NCI-H128 (cell line): Measurements from ENCODE around the gene ST6GAL2.

ENCODE experiments used
- DNase-seq: peaks from one replicate; lab custom pipeline; 2025; ENCODE audit not compliant: unreplicated experiment; lab: John Stamatoyannopoulos, UW

Gene ST6GAL2

DNA sequence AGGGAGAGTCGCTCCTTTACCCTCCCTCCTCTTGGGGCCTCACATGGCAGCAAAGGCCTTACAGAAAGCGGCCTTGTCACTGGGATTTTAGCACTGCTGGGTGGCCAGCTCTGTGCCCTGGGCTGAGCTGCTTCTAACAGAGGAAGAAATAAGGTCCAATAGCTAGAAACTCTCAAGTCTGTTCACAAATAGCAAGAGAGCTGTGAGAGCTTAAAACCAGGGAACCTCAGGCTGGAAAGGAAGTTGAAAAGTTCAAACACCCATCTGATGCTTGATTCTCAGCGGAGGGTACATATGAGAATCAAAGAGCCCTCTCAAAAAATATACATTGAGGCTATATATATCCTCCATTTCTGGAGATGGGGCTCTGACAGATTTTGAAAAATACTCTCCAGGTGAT lies 54.7 kb downstream of the ST6GAL2 start:
- DNase-seq, result no peak

DNA sequence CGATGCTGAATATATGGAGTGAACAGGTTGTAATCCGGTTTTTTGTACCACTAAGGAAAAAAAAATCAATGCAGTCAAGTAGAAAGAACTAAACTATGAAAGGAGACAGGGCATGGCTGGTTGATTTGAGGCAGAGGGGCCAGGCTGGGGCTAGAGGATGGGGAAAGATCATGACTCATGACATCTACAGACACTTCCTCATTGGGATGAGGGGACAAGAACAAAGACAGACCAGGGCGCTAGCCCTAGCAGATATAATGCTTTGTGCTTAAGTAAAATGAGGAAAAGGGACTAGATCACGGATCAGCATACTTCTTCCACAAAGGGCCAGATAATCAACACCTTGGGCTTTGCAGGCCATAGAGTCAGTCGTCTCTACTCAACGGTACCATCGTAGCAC lies 55.8 kb downstream of the ST6GAL2 start:
- no peak for DNase-seq

DNA sequence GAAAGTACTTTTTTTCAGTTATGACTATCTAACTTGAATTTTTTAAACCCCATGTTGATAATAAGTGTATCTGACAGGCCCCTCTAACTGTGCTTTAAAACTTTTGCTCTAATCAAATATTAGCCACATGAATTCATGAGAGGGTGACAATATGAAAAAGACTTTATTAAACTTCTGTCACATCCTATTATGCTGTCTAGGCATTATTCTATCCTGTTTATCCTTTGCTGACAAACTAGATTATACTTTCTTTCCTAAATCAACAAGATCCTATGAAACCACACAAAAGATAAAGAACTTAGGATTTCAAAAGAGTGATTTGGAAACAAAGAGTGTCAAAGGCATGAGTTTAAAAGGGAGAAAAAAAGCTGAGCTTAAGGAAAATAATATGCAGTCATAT lies 57.8 kb downstream of the ST6GAL2 start:
- no peak for DNase-seq

DNA sequence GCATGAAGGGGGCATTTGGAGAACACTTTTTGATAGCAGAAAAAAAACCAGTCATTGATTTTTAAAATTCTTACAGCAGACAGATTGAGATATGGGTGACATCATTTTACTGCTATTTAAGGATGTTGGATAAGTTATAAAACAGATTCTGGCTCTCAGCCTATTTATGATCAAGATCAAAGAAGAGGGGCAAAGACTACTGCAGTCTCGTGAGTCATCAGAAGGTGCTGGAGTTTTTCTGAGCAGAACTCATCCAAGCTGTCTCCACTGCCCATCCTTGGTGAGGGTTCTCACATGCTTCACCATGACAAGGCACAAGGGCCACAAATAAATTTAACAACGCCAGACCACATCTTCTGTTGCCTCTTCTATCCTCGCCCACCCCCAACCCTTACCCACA lies 58.8 kb downstream of the ST6GAL2 start:
- no peak for DNase-seq

DNA sequence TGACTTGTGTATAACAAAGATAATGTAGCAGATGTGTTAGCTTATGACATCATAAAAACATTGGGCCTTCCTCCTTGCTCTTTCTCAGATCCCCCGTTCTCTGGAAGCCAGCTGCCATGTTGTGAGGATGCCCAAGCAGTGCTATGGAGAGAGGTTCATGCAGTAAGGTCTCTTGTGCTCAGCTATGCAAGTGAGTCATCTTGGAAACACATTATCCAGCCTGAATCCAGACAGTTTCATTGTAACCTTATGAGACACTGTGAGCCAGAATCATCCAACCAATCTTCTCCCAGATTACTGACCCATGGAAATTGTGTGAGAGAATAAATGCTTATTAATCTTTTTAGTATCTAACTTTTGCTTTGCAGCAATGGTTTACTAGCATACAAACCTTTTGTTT lies 60.8 kb downstream of the ST6GAL2 start:
- DNase-seq, result no peak

DNA sequence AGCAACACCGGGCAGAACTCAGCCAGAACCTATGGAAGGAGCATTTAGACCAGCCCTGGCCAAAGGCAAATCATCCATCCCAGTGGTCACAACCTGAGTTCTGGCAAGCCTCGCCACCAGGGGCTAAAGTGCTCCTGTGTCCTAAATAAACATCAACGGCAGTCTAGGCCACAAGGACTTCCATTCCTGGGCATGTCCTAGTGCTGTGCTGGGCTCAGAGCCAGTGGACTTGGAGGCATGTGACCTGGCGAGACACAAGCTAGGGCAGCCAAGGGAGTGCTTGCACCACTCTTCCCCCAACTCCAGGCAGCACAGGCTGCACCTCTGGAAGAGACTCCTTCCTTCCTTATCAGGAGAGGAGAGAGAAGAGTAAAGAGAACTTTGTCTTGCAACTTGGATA lies 69.0 kb downstream of the ST6GAL2 start:
- no peak for DNase-seq

DNA sequence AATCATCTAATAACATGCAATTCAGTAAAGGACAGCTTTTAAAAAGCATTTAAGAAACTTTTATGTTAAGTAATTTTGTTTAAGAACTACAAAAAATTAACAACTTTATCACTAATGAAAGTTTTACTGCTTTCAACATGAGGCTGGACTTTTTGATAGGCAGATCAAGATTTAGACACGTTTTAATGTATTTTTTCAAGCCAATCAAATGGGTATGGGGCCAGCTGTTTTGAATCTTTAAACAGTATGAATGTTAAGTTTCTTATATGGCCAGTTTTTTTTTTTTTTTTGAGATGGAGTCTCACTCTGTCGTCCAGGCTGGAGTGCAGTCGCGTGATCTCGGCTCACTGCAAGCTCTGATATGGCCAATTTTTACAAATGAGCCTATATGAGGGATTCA lies 73.1 kb downstream of the ST6GAL2 start:
- DNase-seq, result no peak

DNA sequence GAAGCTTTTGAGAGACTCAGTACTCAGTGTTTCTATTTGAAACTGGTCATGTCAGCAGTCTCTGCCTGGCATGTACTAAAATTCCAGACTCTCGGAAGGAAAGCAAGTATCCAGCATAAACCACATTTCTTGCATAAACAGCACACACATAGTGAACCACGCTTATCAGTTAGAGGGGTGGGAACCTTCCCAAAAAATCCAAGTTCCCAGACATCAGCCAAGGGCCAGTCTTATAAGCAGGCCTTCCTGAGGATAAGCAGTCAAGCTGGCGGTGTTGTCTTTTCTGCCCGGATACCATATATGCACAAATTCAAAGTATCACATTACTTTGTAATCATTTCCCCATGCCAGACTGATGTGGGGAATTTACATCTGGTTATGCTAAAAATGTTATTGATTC lies 73.6 kb downstream of the ST6GAL2 start:
- no peak for DNase-seq

DNA sequence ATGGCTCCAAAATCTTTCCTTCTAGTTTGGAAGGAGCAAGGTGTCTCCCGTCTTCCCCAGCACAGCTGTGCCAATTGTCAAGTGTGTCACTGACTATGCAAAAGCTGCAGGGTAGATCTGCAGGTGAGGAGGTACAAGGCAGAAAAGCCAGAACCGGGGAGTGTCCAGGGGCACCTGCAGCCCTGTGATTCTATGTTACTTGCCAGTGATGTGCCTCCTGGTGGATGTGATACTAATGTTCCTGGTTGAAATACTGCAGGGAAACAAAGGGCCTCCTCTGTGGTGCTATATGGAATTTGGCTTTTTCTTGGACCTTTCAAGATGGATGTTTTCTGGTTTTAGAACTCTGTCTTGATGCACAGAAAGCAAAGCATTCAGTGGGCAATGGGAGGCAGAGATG lies 80.3 kb downstream of the ST6GAL2 start:
- DNase-seq, result no peak

DNA sequence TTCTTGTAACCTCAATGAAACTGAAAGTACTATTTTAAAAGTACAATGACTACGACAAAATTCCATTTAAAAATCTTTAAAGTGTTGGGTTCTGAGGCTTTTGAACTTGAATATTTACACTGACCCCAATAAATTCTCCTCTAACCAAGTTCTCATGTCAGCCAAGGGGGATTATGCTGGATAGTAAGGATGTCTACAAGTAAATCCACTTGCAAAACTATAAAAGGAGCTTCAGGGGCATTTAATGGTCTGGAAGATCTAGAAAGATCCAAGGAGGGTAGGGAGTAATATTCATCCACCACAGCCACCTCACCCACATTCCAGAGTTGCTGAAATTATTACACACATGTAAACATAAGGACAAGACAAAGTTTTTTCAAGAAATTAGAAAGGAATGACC lies 81.8 kb downstream of the ST6GAL2 start:
- no peak for DNase-seq

DNA sequence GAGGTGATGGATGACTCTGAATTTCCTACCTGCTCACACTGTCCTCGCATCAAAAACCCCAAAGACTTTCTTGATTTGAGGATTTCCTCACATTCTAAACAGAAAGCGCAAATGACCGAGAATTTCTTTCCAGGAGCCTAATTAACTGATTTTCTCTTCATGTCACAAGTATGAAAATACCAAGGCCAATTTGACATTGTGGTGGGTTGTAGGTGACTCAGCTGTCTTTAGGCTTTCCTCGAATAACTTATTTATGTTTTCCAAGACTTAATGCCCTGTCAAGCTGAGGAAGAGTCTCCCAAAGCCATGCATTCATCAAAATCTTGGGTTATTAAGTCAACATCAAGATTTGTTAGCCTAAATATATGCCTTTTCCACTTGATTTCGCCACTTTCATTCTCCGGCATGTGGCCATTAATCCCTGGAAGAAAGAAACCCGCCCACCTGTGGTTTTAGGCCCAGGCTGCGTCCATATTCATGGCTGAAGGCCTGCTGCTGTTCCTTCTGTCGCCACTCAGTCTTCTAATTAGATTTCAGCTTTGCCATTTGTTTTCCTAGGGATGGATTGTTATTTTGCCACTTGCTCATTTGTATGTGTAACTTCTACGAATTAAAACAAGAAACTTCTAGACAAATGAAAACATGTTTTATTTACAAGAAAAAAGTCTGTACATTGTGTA lies 84.9 kb downstream of the ST6GAL2 start:
- DNase-seq, result no peak

DNA sequence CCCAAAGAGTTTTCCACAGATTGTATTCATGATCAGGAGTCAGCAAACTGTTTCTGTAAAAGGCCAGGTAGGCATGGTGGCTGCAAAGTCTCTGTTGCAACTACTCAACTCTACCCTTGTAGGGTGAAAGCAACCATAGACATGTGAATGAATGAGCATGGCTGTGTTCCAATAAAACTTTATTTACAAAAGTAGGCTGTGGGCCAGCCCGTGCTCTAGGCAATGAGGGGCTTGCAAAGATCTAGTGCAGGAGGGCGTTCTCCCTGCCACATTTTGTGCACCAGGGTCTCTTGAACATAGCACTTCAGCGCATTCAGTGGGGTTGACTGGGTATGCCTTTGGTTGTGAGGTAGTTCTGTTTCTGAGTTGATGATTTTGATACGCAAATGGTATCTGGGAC lies 85.8 kb downstream of the ST6GAL2 start:
- no peak for DNase-seq

DNA sequence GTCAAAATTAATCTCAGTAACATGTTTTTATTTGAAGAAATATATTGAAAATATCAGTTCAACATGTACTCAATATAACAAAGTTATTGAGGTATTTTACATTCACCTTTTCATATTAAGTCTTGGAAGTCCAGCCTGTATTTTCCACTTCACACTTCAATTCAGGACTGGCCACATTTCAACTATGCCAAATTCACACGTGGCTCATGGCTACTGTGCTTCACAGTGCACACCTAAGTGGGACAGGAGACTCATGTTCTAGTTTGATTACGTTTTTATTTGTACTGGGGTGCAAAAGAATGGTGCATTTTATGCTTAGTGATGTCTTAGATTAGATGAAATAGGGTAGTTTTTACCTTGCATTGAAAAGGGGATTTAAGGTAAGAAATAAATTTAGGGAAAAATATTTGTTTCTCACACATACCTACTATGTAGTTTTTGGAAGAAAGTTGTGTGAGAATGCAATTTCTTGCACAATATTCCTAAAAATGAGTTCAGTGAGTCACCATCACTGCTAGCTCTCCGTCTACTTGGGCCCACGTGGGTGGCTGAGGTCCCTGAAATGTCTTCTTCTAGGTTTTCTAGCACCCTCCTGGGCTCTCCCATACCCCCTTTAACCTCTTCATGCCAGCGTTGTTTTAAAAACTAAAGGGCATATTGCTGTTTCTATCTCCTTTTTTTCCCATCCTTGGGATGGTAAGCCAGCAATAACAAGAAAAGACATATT lies 87.0 kb downstream of the ST6GAL2 start:
- DNase-seq, result no peak

DNA sequence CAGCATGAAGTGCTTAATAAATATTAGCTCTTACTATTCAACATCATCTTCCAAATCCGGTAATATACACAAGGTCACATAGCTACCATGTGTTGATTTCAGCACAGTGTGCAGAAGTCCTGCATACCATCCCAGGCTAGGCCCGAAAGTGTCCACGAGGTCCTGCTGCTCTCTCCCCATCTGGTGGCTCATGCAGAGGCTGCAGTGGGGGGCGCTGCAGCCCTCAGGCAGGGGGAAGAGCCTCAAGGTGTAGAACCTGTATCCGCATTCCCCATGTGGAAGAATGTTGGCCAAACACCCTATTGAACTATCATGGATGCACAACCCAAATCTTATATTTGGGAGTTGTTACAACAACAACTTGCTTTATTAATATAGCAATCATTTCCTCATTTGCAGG lies 88.5 kb downstream of the ST6GAL2 start:
- no peak for DNase-seq

DNA sequence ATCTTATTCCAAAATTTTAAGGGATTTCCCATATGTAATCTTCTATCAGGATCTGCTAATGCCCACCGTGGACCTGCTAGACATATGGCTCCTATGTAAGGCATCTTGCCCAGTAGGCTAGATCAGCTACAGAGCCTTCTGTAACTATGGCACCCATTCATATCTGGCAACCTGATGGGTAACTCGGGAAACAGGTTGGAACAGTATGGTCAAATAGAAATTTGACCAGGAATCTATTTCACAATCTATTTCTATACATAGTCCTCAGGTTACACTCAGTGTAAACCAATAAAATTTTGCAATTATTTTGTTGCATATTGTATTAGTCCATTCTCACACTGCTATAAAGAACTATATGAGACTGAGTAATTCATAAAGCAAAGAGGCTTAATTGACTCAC lies 93.3 kb downstream of the ST6GAL2 start:
- no peak for DNase-seq

DNA sequence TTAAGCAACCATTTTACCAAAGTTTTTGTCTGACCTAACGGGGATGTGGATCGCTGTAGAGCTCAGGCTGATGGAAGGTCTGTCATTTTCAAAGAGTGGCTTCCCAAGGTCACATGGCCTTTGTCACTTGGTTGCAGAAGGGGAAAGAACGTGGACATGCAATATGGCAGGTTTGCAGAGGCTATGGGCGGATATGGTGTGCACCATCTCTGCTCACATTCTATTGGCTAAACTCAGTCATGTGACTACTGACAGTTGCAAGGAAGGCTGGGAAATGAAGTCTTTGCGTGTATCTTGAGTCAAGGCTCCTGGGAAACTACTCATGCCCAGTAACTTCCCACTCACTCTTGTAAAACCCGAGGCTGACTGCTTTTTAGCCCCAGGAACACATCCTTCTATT lies 96.8 kb downstream of the ST6GAL2 start:
- DNase-seq, result no peak

DNA sequence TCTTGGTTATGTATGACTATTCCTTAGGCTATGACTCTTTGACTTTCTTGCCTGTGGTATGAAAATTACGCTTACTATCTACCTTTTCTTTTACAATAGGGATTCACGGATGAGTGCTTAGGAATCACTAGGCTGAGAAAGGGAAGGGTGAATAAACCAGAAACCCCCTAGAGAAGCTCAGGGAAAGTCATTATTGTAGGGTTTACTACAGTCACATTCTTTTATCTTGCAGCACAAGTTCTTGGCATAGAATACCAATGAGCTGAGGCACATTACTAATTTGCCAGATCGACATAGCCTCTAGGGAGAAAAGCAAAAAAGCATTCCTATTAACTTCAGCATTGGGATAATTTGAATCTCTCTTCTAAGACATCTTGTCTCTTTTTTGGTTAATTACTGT lies 103.3 kb downstream of the ST6GAL2 start:
- no peak for DNase-seq

DNA sequence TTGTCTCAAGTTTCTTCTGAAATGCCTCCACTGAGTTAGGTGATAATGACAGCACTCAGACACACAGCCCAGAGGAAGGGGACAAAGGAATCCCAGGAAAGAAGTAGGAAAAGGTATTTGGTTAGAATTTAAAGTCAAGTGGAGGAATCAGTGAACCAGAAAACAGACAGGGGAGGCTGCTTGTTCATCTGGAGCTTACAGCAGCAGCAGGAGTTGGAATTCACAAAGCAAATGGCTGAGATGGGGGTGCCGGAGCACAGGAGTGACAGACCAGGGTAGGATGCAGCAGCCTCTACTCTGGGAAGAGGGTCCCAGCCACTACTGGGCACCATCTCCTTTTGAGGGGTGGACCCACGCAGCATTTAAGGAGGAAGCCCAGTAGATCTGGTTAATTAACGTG lies 104.8 kb downstream of the ST6GAL2 start:
- no peak for DNase-seq

DNA sequence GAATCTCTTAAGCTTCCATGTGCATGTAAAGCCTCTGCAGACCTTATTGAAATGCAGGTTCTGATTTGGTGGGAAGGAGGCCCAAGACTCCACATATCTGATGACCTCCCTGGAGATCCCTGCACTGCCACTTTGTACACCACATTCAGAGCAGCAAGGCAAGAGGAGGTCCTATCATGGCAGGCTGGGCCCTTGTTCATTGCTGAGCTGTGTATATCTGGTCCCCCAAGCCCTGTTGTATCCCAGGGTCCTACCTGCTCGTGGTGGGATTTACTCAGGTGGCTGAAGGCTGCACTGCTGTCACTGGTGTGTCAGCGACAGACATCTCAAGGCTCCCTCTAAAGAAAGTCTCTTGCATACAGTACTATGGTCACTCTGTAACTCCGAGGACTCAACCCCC lies 114.2 kb downstream of the ST6GAL2 start:
- DNase-seq, result no peak

DNA sequence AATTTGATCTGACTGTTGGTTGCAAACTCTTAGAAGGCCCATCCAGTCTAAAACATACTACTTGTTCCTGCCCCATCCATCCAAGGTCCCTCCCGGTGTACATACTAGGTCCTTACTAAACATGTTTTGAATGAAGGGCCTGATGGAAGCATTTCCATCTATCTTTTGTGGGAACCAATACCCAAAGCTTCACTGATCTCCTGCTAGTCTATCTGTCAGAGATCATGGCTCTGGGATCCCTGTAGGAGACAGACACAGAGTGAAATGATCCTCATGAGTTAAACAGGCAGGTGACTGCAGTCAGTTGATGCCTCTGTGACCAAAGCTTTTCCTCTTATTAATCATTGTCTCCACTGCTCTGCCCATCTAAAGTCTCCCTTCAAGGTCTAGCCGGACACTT lies 115.0 kb downstream of the ST6GAL2 start:
- no peak for DNase-seq

DNA sequence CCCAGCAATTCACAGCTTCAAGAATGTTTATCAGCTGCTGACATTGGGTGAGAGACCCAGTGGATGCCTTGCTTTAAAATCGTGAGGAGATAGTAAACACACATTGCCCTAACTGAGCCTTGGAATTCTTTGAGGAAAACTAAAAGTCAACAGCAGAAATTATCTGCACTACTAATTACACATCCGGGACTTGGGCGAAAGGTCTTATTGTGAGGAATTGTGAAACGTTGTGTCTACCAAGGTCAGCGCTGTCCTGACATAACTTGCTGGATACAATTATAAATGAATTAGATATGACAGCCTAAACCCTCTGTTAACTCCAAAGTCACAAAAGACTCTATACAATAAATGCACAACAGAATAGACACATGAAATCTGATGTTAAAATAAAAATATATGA lies 121.4 kb downstream of the ST6GAL2 start:
- no peak for DNase-seq

DNA sequence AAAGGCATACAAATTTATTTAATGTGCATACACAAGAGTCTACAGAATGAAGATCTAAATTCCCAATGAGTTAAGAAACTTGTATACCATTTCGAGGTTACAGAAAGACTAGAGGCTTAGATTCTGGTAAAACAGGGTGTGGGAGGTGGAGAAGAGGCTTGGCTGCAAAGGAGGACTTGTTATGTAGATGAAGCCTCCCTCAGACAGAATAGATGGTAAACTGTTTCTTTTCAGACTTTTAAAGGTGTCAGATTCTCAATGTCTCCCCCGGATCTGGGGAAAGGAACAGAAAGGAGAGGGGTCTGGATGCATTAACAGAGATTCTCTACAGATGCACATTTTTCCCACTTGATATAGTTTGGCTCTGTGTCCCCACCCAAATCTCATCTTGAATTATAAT lies 126.0 kb downstream of the ST6GAL2 start:
- DNase-seq, result no peak

DNA sequence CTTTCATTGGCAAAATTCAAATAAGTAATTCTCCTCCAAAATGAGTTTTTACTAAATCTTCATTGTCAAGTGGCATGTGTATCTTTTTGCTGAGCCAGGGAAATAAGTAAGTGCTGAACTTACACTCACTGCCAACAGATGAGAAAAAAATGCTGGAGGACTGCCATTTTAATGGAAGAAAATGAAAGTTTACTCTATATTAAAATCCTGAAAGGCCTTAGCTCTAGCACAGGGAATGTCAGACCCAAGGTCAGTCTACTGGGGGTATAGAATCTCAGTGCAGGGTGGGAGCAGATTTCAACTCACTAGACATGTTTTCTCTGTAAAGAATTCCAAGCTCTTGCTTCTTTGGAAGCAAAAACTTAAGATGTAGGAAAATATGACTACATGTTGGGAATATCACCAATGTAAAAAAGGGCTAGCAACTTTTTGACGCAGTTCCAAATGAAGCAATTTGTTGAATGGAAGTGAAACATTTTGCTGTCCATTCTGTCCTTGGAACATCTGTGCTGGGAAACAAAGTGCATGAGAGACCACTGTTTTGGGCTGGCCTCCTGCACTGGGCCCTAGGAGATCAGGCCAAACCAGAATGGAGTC lies 127.0 kb downstream of the ST6GAL2 start:
- DNase-seq, result no peak
